Measurements from ENCODE around the gene TCEANC. TPM values are rescaled to one million over a fixed set of nuclear protein-coding genes. Genes with fewer than 3 reads are reported as not detected.

TCEANC gene
- total RNA-seq, 2 experiments from 2014 or later, result 1.3 to 1.4 TPM

GRCh38 chrX:13697455-13697854 lies 44.5 kb downstream of the TCEANC start:
- ChIA-PET CTCF (interaction anchor here (2.2 to 2.3 kb wide), 2 partner anchors 9 to 16 kb away, joined by 6 to 7 read pairs; partner anchors contain the start of gene RAB9A), POLR2A (interaction anchor here (0.9 to 1.6 kb wide), 2 partner anchors 11 to 37 kb away, joined by 3 to 7 read pairs; partner anchors contain the start of genes OFD1 and TRAPPC2)
- TF ChIP-seq, protein P1, sequence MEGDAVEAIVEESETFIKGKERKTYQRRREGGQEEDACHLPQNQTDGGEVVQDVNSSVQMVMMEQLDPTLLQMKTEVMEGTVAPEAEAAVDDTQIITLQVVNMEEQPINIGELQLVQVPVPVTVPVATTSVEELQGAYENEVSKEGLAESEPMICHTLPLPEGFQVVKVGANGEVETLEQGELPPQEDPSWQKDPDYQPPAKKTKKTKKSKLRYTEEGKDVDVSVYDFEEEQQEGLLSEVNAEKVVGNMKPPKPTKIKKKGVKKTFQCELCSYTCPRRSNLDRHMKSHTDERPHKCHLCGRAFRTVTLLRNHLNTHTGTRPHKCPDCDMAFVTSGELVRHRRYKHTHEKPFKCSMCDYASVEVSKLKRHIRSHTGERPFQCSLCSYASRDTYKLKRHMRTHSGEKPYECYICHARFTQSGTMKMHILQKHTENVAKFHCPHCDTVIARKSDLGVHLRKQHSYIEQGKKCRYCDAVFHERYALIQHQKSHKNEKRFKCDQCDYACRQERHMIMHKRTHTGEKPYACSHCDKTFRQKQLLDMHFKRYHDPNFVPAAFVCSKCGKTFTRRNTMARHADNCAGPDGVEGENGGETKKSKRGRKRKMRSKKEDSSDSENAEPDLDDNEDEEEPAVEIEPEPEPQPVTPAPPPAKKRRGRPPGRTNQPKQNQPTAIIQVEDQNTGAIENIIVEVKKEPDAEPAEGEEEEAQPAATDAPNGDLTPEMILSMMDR (IDR thresholded peaks at IDR 0.05), result no peak
- Mint-ChIP-seq H3K4me1 (ENCODE audit: low read depth) (peaks cover 71% of the 10 kb centered on the region), H3K27me3 (no peaks in the 10 kb centered on the region), H3K27ac (peak overlapping the region; percentile 58), H3K9me3 (no peaks in the 10 kb centered on the region), H3K36me3 (ENCODE audit: low read depth) (peaks cover 27% of the 10 kb centered on the region), H3K4me3 (no peak overlapping the region)
- intact Hi-C loops (cut with micrococcal nuclease), result no loop called here
- ATAC-seq, result peak; percentile 53
- no peak for DNase-seq

GRCh38 chrX:13697976-13698375 lies 45.0 kb downstream of the TCEANC start:
- Mint-ChIP-seq H3K9me3 (no peaks in the 10 kb centered on the region), H3K27ac (no peak overlapping the region), H3K27me3 (no peaks in the 10 kb centered on the region), H3K36me3 (ENCODE audit: low read depth) (peaks cover 26% of the 10 kb centered on the region), H3K4me1 (ENCODE audit: low read depth) (peaks cover 70% of the 10 kb centered on the region), H3K4me3 (no peak overlapping the region)
- POLR2A ChIA-PET, result interaction anchor here (0.9 to 1.6 kb wide), 2 partner anchors 10 to 37 kb away, joined by 3 to 7 read pairs; partner anchors contain the start of genes OFD1 and TRAPPC2
- CTCF ChIA-PET, result interaction anchor here (2.2 to 2.3 kb wide), 2 partner anchors 9 to 15 kb away, joined by 6 to 7 read pairs; partner anchors contain the start of gene RAB9A
- TF ChIP-seq, protein P1 (IDR thresholded peaks at IDR 0.05), result no peak
- ATAC-seq (no peak), DNase-seq (no peak)
- intact Hi-C loops (cut with micrococcal nuclease), result no loop called here

- Mint-ChIP-seq H3K9me3 (no peaks in the 10 kb centered on the region), H3K27me3 (no peaks in the 10 kb centered on the region), H3K36me3 (ENCODE audit: low read depth) (peaks cover 23% of the 10 kb centered on the region), H3K27ac (no peak overlapping the region), H3K4me1 (ENCODE audit: low read depth) (peaks cover 69% of the 10 kb centered on the region), H3K4me3 (no peak overlapping the region)
- CTCF ChIA-PET, result interaction anchor here (2.2 to 2.3 kb wide), 2 partner anchors 10 to 15 kb away, joined by 6 to 7 read pairs; partner anchors contain the start of gene RAB9A
- ATAC-seq (no peak), DNase-seq (no peak)
- POLR2A ChIA-PET, result interaction anchor here (0.7 to 1.6 kb wide), 3 partner anchors 10 to 36 kb away, joined by 4 to 7 read pairs (median 5); partner anchors contain the start of genes OFD1 and TRAPPC2
- TF ChIP-seq, protein P1 (IDR thresholded peaks at IDR 0.05), result no peak
- intact Hi-C loops (cut with micrococcal nuclease), result no loop called here
Observed at GRCh38 chrX:13698432-13698831, 45.5 kb downstream of the TCEANC start.

DNA sequence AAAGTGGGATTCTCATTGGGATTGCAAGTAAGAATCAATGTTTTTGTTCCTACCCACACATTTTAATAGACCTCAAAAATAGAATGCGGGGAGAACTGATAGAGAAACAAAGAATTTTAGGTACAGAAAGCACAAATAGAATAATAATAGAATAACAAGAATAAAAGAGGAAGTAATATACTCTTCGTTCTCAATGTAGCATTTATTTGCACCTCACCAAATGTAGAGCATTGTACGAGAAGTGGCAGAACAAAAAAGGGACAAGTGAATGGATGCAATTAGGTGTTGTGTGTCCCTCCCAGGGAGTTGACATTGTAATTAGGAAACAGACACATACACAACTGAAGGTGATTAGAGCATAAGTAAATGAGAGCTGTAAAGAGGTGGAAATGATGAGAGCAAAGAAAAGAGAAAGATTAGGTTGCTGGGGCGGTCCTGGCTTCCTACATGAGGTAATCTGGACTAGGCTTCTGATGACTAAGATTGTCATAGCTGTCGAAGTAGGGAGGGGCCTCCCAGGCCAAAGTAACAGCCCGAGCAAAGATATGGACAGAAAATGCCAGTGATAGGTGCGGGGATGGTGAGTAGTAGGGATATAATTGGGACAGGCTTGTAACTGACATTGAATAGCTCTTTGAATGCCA lies 46.4 kb downstream of the TCEANC start:
- ChIA-PET CTCF (interaction anchor here (2.3 kb wide), 1 partner anchor 14 kb away, joined by 6 read pairs; no protein-coding TSS in a partner anchor), POLR2A (interaction anchor here (1.1 kb wide), 1 partner anchor 9 kb away, joined by 4 read pairs; no protein-coding TSS in a partner anchor)
- intact Hi-C loops (cut with micrococcal nuclease), result no loop called here
- H3K27me3 Mint-ChIP-seq, result no peaks in the 10 kb centered on the region
- H3K4me3 Mint-ChIP-seq, result no peak overlapping the region
- peaks cover 72% of the 10 kb centered on the region for H3K4me1 Mint-ChIP-seq (ENCODE audit: low read depth)
- peak overlapping the region; percentile 50 for H3K27ac Mint-ChIP-seq
- ATAC-seq (peak; percentile 70), DNase-seq (peak; percentile 32)
- TF ChIP-seq, protein P1 (IDR thresholded peaks at IDR 0.05), result no peak
- H3K36me3 Mint-ChIP-seq (ENCODE audit: low read depth), result peaks cover 29% of the 10 kb centered on the region
- no peaks in the 10 kb centered on the region for H3K9me3 Mint-ChIP-seq

- Mint-ChIP-seq H3K27ac (no peak overlapping the region), H3K9me3 (no peaks in the 10 kb centered on the region), H3K4me1 (ENCODE audit: low read depth) (peaks cover 63% of the 10 kb centered on the region), H3K27me3 (no peaks in the 10 kb centered on the region), H3K36me3 (ENCODE audit: low read depth) (peaks cover 26% of the 10 kb centered on the region), H3K4me3 (no peak overlapping the region)
- intact Hi-C loops (cut with micrococcal nuclease), result no loop called here
- ChIA-PET POLR2A (no interaction called here), CTCF (no interaction called here)
- TF ChIP-seq, protein P1 (IDR thresholded peaks at IDR 0.05), result no peak
- ATAC-seq (no peak), DNase-seq (no peak)
Observed at GRCh38 chrX:13700380-13700779, 47.4 kb downstream of the TCEANC start.

Data from activated CD8-positive, alpha-beta T cell treated with anti-CD3 and anti-CD28 coated beads for 36 hours (primary cell).